Right lung (tissue), 5 donors: ENCODE data around the gene FRMPD2. TPM values are rescaled to one million over a fixed set of nuclear protein-coding genes. Genes with fewer than 3 reads are reported as not detected.
"Not testable (repeated sequence)": the region's sequence is repeated elsewhere in the genome, so short reads cannot be mapped to it uniquely, and the experiment has no call there.

Source experiments
- DNase-seq, 2 donors: peaks; one replicate each; pipeline ENCODE4 v3.0.0-alpha.2; 2013
- polyA plus RNA-seq, 5 donors: library from polyadenylated mRNA; unstranded; fragments of 120-200 nt; gene quantifications; one replicate each; pipeline versions ENCODE4 v1.2.1 to v1.2.3, GENCODE V29; 2013; ENCODE audit warnings: inconsistent platforms in 1 of 5, low replicate concordance in 1 of 5; ENCODE audit not compliant: insufficient read length in 5 of 5, insufficient read depth in 1 of 5

The FRMPD2 gene
- polyA plus RNA-seq, 5 donors, result 0.38 to 2.6 (median 1.6) TPM

- no peak for DNase-seq
These were observed 67.8 kb downstream of the FRMPD2 start for GRCh38 chr10:48206482-48207250.

- no peak for DNase-seq
These were observed 68.6 kb downstream of the FRMPD2 start for GRCh38 chr10:48205918-48206317.

DNA sequence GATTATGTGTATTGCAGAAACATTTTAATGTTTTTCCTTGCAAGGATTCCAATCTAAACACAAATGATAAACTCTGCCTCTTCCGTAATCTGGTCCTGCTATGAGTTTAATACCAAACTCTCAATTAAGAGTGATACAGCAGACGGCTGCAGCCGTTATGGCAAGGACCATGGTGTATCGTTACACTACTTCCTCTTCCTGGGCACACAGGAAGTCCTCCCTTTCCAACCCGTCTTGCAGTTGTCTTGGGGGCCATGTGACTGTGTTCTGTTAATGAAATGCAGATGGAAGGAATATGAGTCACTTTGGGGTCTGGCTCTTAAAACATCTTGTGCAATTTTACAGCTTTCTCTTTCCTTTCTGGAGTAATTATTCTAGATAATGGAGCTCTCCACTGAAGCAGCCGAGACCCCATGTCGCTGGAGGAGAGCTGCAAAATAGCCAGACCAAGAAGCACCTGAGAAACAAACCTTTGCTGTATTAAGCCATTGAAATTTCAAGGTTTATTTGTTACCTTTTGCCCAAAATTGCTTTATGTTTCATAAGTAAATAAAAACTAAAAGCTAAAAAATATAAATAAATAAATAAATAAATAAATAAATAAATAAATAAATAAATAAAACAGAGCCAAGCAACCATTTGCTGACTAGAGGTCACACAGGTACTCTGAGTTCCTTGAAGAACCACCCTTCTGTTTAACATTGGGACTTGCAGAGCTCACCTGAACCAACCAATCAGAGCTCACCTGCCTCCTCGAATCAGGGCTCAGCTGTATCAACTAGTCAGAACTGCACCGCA is 74.7 kb downstream of the FRMPD2 start:
- no peak for DNase-seq

GRCh38 chr10:48197236-48197899 is 77.1 kb downstream of the FRMPD2 start:
- DNase-seq, result no peak

- DNase-seq, result no peak
These were observed 78.7 kb downstream of the FRMPD2 start for GRCh38 chr10:48195803-48196202.

DNA sequence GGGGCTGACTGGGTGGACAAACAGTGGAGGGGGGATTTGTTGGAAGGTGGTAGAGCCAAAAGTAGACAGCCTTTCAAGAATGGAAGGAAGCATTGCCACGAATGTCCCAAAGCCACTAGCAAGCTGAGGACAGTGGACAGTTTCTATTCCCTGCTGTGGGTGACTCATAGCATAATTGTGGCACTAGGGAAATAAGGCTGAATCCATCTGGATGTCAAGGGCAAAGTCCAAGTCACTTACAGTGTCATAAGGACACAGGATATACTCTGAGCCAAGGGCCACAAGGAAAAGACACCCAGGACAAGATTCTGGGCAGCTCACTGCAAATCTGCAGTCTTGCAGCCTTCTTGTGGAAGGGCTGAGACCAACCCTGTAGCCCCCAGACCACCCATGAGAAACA is 79.7 kb downstream of the FRMPD2 start:
- no peak for DNase-seq

DNA sequence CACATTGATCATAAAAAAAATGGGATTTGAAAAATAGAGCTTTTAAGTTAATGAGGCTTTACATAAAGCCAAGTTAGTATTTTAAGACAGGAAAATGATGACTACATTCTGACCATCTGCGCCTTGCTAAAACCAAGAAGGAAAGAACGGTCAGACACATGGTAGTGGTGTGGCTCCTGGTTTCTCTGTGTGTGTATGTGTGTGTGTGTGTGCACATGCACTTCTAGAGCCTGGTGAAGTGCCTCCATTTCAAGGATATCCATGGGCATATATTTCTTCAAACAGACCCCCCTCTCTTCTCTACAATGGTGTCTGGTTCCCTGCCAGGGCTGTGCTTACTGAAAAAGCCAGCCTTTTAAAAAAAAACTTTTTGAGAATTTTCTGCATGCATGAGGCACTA is 80.9 kb downstream of the FRMPD2 start:
- DNase-seq, result no peak

GRCh38 chr10:48192881-48193450 is 81.5 kb downstream of the FRMPD2 start:
- no peak for DNase-seq

DNA sequence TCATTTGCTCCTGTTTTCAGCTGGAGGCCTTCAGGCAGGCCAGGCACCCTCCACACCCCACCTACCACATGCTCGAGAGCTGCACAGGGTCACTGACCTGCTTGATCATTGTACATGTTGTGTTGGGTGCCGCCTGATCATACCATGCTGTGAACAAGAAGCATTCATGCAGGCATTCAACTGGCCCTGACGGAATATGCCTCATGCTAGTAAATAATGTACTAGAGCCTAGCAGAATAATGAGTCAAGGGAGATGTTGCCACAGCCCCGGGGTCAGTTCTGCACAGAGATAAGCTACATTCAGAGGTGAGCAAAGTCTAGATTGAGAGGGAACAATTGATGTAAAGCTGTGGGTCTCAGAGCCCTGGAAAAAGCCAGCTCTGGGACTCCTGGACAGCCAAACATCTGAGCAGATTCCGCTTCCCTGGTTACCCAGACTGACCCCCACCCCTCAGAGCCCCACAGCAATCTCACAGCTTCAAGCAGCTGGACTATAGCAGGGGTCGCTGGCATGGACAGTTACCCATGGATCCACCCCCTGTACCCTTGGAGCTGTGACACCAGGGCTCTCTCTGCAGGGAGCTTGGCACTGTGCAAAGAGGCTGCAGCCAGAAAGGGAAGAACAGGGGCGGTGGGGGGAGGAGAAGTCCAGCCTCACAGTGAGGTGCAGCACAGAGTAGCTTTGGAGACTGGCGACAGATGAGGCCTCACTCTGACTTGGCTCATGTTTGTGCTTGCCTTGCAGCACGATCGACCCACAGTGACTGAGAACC is 86.6 kb downstream of the FRMPD2 start:
- DNase-seq, result no peak

GRCh38 chr10:48187126-48187525 is 87.4 kb downstream of the FRMPD2 start:
- DNase-seq, result no peak

DNA sequence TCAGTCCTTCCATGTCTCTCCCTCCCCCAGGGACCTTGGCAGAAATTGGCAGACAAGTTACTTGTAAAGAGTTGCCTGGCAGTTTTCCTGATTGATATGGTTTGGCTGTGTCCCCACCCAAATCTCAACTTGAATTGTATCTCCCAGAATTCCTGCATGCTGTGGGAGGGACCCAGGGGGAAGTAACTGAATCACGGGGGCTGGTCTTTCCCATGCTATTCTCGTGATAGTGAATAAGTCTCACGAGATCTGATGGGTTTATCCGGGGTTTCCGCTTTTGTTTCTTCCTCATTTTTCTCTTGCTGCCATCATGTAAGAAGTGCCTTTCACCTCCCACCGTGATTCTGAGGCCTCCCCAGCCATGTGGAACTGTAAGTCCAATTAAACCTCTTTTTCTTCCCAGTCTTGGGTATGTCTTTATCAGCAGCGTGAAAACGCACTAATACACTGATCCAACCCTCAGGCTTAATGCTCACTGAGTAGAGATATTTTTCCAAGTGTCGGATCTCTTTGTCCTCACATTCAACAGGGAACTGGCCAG is 88.2 kb downstream of the FRMPD2 start:
- not testable (repeated sequence) for DNase-seq

DNA sequence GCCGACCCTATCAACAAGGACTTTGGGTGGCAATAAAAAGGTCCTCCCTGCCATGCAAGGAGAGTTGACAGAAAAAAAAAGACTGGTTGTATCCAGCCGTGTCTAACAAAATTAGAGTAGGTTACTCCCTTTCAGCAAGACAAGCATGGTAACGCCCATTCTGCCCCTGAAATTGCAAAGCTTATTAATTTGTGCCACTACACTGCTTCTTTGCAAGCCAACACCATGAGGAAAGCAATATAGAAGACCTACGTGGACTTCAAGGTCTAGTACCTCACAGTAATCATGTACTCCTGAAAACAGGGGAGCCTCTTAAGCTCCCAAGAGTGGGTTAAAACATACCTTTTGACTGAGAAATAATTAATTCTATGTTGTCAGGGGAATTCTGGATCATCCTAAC is 90.3 kb downstream of the FRMPD2 start:
- DNase-seq, result no peak

DNA sequence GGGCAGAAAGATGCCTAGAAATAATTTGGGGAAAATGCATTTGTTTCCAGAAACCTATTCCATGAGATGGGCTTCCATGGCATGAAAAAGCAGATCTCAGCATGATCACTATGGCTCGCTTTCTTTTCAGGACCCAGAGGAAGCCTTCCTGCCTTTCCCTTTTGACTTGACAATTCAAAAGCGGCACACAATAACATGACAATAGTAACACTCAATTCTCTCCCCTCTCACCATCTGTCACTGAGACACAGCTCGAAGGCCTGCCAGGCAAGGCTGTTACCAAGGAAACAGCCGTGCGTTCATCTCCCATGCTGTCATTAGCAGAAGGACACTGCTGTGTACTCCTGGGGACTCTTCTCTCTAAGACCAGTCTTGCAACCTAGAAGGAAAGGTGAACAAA is 101.8 kb downstream of the FRMPD2 start:
- DNase-seq, result not testable (repeated sequence)

GRCh38 chr10:48160670-48161069 is 113.8 kb downstream of the FRMPD2 start:
- DNase-seq, result not testable (repeated sequence)

GRCh38 chr10:48160163-48160562 is 114.3 kb downstream of the FRMPD2 start:
- DNase-seq, result not testable (repeated sequence)

DNA sequence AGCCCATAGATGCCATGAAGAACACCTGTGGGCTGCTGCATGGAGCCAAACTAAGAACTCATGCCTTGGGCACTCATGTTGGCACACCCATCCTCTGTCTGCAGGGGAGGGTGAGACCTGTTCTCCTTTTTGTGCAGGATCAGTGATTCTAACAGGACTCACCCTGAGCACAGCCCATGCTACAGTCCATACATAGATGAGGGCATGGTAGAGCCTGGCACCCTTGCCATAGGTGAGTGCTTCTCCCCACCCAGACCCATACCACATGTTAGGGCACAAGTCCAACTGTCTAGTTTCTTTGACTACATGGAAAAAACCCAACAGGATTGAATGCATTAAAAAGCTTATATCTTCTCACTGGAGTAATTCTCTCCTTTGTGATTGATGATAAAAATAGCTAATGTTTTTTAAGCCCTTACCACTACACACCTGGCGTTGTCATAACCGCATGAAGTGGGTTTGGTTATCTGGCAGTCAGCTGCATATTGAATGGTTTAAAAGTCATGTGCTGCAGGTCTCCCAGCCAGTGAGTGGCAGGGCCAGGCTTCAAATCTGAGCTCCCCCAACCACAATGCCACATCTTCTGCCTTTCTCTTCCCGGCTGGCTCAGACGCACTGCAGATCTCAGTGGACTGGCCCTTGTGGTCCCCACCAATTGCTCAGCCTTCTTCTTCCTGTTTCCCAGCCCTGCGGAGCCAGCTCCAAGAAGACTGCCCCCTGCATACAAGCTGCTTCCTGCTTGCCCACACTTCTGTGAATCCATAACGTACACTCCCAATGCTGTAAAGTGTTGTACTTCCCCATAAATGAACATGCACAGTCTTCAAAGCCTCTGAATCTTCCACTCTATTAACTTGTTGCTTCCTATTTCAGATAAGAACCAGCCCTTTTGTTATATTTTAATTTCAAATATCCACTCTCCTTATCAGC is 120.0 kb downstream of the FRMPD2 start:
- DNase-seq, result not testable (repeated sequence)

DNA sequence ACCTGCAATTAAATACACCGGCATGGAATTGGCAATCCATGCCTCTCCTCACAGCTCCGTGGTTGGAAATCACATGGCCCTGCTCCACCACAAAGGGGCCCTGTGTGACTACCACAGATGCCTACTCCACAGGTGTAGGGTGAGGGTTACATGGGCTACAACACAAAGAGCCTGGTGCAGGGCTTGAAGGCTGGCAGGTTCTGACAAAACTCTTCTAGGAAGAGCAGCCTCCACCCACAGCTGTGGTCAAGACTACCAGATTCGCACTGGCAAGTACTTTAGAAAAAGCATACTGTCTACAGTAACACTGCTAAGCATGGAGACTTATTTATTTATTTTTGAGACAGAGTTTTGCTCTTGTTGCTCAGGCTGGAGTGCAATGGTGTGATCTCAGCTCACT is 126.9 kb downstream of the FRMPD2 start:
- not testable (repeated sequence) for DNase-seq

- DNase-seq, result not testable (repeated sequence)
These were observed 130.5 kb downstream of the FRMPD2 start for GRCh38 chr10:48143721-48144642.

GRCh38 chr10:48140949-48141348 is 133.5 kb downstream of the FRMPD2 start:
- not testable (repeated sequence) for DNase-seq
